K562 (cell line): ENCODE measurements around the gene HPD. TPM values are rescaled to one million over a fixed set of nuclear protein-coding genes. Genes with fewer than 3 reads are reported as not detected.

ENCODE experiments used
- EWSR1 ChIP-seq: fragments of 450-650 bp; IDR thresholded peaks from 2 replicates; pipeline ENCODE4 v1.6.1; 2018; ENCODE audit warnings: borderline replicate concordance, mild to moderate bottlenecking, low read depth, moderate library complexity; ENCODE audit not compliant: partially characterized antibody
- HDAC8 ChIP-seq: fragments of 450-650 bp; IDR thresholded peaks from 2 replicates; pipeline ENCODE4 v1.6.1; 2016; ENCODE audit warnings: mild to moderate bottlenecking, missing genetic modification characterization, moderate library complexity, missing compliant biosample characterization
- KAT2B ChIP-seq: IDR thresholded peaks from one replicate; pipeline ENCODE4 v1.6.1; 2012; ENCODE audit warnings: low read depth, mild to moderate bottlenecking, control low read depth, inconsistent platforms, low read length, moderate library complexity
- NFIX ChIP-seq: fragments of 250-450 bp; sonication (Bioruptor Pico); IDR thresholded peaks from 2 replicates; pipeline ENCODE4 v1.4.0; 2020; ENCODE audit warnings: low read depth, mild to moderate bottlenecking, moderate library complexity
- POLR2G ChIP-seq: fragments of 200-400 bp; formaldehyde crosslinking; IDR thresholded peaks from 2 replicates; pipeline ENCODE4 v1.6.1; 2017; ENCODE audit warnings: low read depth, mild to moderate bottlenecking, antibody characterized with exemption, low read length, moderate library complexity
- U2AF2 ChIP-seq: fragments of 200-400 bp; formaldehyde crosslinking; optimal IDR thresholded peaks from 2 replicates; pipeline ENCODE3; 2017; ENCODE audit warnings: low read depth, mild to moderate bottlenecking, low read length
- ZC3H4 ChIP-seq: sonication (generic); formaldehyde crosslinking; IDR thresholded peaks from 2 replicates; pipeline ENCODE4 v1.9.0; 2021; ENCODE audit warnings: missing genetic modification reagents, borderline replicate concordance
- ZNF140 ChIP-seq: fragments of 250-450 bp; sonication (Bioruptor Pico); IDR thresholded peaks from 2 replicates; pipeline ENCODE4 v1.8.0; 2021; ENCODE audit warnings: moderate library complexity, mild to moderate bottlenecking, inconsistent platforms
- ZNF507 ChIP-seq: conservative IDR thresholded peaks from 2 replicates; pipeline ENCODE4 v1.6.1; 2017; ENCODE audit warnings: missing genetic modification characterization, missing compliant biosample characterization
- ZNF644 ChIP-seq: fragments of 200-800 bp; sonication (Bioruptor generic); IDR thresholded peaks from 2 replicates; pipeline ENCODE4 v1.6.1; 2016; ENCODE audit warnings: low read depth, missing genetic modification characterization, missing compliant biosample characterization
- ZNF766 ChIP-seq: fragments of 200-800 bp; sonication (Bioruptor generic); conservative IDR thresholded peaks from 2 replicates; pipeline ENCODE4 v1.6.1; 2016; ENCODE audit warnings: missing genetic modification characterization, missing compliant biosample characterization
- ZNF778 ChIP-seq: fragments of 450-650 bp; formaldehyde crosslinking; IDR thresholded peaks from 2 replicates; pipeline ENCODE4 v1.4.0; 2020; ENCODE audit warnings: mild to moderate bottlenecking, moderate library complexity
- polyA plus RNA-seq, 8 experiments: library from polyadenylated mRNA; depleted of rRNA in 4 of 8; stranded (reverse) in 5 of 8; unstranded in 3 of 8; fragments of >200 nt; fragmentation: Nextera tagmentation in 2 of 8; fragmentation: Illumina TruSeq in 1 of 8; extraction: Ambion mirVana in 2 of 8; extraction: Trizol in 1 of 8; gene quantifications; 2 replicates each; pipeline versions ENCODE4 v1.2.1 to v1.2.3, GENCODE V29; 2011 to 2014; ENCODE audit warnings: inconsistent platforms in 1 of 8, missing spikeins in 1 of 8
- total RNA-seq, 7 experiments: library from RNA; depleted of rRNA in 6 of 7; stranded (reverse); fragments of >200 nt in 6 of 7; fragmentation: Illumina TruSeq in 2 of 7; extraction: Trizol in 2 of 7; gene quantifications; 2 replicates each; pipeline versions ENCODE4 v1.2.1 to v1.2.3, GENCODE V29; 2011 to 2021; ENCODE audit warnings: low replicate concordance in 1 of 7
- TF ChIP-seq, protein P1 (sequence below): fragments of 450-650 bp; formaldehyde crosslinking; IDR thresholded peaks from 2 replicates; pipeline ENCODE4 v1.4.0; 2020; ENCODE audit warnings: mild to moderate bottlenecking
- TF ChIP-seq, protein P2 (sequence below): sonication (generic); formaldehyde crosslinking; IDR thresholded peaks from 2 replicates; pipeline ENCODE4 v1.8.0; 2022; ENCODE audit warnings: missing genetic modification reagents, mild to moderate bottlenecking, moderate library complexity, borderline replicate concordance
- TF ChIP-seq, protein P3 (sequence below): fragments of 450-650 bp; formaldehyde crosslinking; IDR thresholded peaks from 2 replicates; pipeline ENCODE4 v1.4.0; 2020; ENCODE audit warnings: mild to moderate bottlenecking, moderate library complexity
- TF ChIP-seq, protein P4 (sequence below): sonication (generic); formaldehyde crosslinking; IDR thresholded peaks from 2 replicates; pipeline ENCODE4 v1.8.1; 2023; ENCODE audit warnings: missing genetic modification reagents, mild to moderate bottlenecking, borderline replicate concordance
- TF ChIP-seq, protein P5 (sequence below): fragments of 250-450 bp; sonication (Bioruptor Pico); IDR thresholded peaks from 2 replicates; pipeline ENCODE4 v1.5.0; 2021; ENCODE audit warnings: mild to moderate bottlenecking, borderline replicate concordance

The HPD gene
- total and polyA plus RNA-seq, 9 of the 15 experiments (the other 6 are each of a cell fraction or from before 2014, with no cell fraction given), result 0.06 to 0.29 (median 0.07) TPM; not detected in 4

DNA sequence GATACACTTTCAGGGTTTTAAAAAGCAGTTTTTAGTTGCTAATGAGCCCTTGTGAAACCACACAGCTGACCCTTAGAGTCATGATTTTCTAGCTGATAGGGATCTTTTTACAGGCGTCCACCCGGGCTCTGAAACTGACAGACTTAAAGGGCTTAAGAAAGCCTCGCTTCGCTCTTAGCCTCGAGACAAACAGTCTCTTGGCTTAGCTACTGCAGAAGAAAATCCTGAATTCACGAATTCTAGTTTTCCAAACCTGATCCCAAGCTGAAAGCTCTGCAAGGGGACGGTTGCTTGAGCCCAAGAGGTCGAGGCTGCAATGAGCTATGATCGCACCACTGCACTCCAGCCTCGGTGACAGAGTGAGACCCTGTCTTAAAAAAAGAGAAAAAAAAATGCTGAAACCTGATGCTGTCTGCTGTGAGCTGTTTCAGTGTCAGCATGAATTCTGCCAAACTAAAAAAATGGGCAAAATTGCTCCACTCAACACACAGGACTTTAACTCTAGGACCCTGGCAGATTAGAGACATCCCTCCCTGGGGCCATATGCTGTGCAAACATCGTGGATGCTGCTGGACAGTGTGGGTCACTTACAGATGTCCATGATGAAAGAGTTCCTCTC is 3.1 kb upstream of the HPD start (continued):
- TF ChIP-seq, protein P1, sequence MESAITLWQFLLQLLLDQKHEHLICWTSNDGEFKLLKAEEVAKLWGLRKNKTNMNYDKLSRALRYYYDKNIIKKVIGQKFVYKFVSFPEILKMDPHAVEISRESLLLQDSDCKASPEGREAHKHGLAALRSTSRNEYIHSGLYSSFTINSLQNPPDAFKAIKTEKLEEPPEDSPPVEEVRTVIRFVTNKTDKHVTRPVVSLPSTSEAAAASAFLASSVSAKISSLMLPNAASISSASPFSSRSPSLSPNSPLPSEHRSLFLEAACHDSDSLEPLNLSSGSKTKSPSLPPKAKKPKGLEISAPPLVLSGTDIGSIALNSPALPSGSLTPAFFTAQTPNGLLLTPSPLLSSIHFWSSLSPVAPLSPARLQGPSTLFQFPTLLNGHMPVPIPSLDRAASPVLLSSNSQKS, result no peak
- TF ChIP-seq, protein P2, sequence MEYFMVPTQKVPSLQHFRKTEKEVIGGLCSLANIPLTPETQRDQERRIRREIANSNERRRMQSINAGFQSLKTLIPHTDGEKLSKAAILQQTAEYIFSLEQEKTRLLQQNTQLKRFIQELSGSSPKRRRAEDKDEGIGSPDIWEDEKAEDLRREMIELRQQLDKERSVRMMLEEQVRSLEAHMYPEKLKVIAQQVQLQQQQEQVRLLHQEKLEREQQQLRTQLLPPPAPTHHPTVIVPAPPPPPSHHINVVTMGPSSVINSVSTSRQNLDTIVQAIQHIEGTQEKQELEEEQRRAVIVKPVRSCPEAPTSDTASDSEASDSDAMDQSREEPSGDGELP (CRISPR knock-in tag), result no peak
- no peak for TF ChIP-seq ZNF507 (tag)
- TF ChIP-seq KAT2B, result no peak
- no peak for TF ChIP-seq ZNF778
- TF ChIP-seq ZNF766 (CRISPR knock-in tag), result peak; percentile 80
- TF ChIP-seq, protein P3, sequence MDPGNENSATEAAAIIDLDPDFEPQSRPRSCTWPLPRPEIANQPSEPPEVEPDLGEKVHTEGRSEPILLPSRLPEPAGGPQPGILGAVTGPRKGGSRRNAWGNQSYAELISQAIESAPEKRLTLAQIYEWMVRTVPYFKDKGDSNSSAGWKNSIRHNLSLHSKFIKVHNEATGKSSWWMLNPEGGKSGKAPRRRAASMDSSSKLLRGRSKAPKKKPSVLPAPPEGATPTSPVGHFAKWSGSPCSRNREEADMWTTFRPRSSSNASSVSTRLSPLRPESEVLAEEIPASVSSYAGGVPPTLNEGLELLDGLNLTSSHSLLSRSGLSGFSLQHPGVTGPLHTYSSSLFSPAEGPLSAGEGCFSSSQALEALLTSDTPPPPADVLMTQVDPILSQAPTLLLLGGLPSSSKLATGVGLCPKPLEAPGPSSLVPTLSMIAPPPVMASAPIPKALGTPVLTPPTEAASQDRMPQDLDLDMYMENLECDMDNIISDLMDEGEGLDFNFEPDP (CRISPR knock-in tag), result no peak
- no peak for TF ChIP-seq ZNF140 (CRISPR knock-in tag)
- TF ChIP-seq NFIX (CRISPR knock-in tag), result no peak
- TF ChIP-seq, protein P4, sequence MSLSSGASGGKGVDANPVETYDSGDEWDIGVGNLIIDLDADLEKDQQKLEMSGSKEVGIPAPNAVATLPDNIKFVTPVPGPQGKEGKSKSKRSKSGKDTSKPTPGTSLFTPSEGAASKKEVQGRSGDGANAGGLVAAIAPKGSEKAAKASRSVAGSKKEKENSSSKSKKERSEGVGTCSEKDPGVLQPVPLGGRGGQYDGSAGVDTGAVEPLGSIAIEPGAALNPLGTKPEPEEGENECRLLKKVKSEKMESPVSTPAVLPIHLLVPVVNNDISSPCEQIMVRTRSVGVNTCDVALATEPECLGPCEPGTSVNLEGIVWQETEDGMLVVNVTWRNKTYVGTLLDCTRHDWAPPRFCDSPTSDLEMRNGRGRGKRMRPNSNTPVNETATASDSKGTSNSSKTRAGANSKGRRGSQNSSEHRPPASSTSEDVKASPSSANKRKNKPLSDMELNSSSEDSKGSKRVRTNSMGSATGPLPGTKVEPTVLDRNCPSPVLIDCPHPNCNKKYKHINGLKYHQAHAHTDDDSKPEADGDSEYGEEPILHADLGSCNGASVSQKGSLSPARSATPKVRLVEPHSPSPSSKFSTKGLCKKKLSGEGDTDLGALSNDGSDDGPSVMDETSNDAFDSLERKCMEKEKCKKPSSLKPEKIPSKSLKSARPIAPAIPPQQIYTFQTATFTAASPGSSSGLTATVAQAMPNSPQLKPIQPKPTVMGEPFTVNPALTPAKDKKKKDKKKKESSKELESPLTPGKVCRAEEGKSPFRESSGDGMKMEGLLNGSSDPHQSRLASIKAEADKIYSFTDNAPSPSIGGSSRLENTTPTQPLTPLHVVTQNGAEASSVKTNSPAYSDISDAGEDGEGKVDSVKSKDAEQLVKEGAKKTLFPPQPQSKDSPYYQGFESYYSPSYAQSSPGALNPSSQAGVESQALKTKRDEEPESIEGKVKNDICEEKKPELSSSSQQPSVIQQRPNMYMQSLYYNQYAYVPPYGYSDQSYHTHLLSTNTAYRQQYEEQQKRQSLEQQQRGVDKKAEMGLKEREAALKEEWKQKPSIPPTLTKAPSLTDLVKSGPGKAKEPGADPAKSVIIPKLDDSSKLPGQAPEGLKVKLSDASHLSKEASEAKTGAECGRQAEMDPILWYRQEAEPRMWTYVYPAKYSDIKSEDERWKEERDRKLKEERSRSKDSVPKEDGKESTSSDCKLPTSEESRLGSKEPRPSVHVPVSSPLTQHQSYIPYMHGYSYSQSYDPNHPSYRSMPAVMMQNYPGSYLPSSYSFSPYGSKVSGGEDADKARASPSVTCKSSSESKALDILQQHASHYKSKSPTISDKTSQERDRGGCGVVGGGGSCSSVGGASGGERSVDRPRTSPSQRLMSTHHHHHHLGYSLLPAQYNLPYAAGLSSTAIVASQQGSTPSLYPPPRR (CRISPR knock-in tag), result no peak
- TF ChIP-seq ZC3H4 (CRISPR knock-in tag), result no peak
- TF ChIP-seq, protein P5, sequence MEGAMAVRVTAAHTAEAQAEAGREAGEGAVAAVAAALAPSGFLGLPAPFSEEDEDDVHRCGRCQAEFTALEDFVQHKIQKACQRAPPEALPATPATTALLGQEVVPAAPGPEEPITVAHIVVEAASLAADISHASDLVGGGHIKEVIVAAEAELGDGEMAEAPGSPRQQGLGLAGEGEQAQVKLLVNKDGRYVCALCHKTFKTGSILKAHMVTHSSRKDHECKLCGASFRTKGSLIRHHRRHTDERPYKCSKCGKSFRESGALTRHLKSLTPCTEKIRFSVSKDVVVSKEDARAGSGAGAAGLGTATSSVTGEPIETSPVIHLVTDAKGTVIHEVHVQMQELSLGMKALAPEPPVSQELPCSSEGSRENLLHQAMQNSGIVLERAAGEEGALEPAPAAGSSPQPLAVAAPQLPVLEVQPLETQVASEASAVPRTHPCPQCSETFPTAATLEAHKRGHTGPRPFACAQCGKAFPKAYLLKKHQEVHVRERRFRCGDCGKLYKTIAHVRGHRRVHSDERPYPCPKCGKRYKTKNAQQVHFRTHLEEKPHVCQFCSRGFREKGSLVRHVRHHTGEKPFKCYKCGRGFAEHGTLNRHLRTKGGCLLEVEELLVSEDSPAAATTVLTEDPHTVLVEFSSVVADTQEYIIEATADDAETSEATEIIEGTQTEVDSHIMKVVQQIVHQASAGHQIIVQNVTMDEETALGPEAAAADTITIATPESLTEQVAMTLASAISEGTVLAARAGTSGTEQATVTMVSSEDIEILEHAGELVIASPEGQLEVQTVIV (CRISPR knock-in tag), result no peak
- no peak for TF ChIP-seq HDAC8
- no peak for TF ChIP-seq ZNF644
- TF ChIP-seq EWSR1, result no peak
- no peak for TF ChIP-seq POLR2G
- TF ChIP-seq U2AF2, result no peak
